Breast epithelium (tissue), 4 donors: ENCODE results near the gene TNF. TPM values are rescaled to one million over a fixed set of nuclear protein-coding genes. Genes with fewer than 3 reads are reported as not detected.
A peak's percentile ranks its signal among the peaks of the same experiment; 100 is the strongest.

Source experiments
- DNase-seq, 2 donors: peaks; one replicate each; pipeline ENCODE4 v3.0.0-alpha.2; 2019; ENCODE audit warnings: low spot score in 2 of 2
- H3K27ac ChIP-seq, 2 donors: fragments of 200-600 bp; sonication (generic) in 1 of 2; one replicate each; pipeline ENCODE4 v1.5.1; 2016 to 2019; ENCODE audit warnings: mild to moderate bottlenecking in 1 of 2
- H3K27me3 ChIP-seq, 2 donors: fragments of 200-600 bp; sonication (generic) in 1 of 2; one replicate each; pipeline versions ENCODE4 v1.5.1 to v1.6.0; 2017 to 2019; ENCODE audit warnings: control low read depth in 1 of 2, mild to moderate bottlenecking in 1 of 2
- H3K36me3 ChIP-seq: fragments of 200-600 bp; one replicate; pipeline ENCODE4 v1.5.1; 2019
- H3K4me1 ChIP-seq, 2 donors: fragments of 200-600 bp; sonication (generic); one replicate each; pipeline ENCODE4 v1.5.1; 2016 to 2019; ENCODE audit warnings: control low read depth in 1 of 2
- H3K4me3 ChIP-seq, 3 donors: fragments of 200-600 bp; sonication (generic); 1 replicate in 2 of 3; 2 replicates in 1 of 3; pipeline ENCODE4 v1.5.1; 2016 to 2019; ENCODE audit warnings: mild to moderate bottlenecking in 3 of 3, moderate library complexity in 2 of 3
- H3K9me3 ChIP-seq, 2 donors: fragments of 200-600 bp; sonication (generic) in 1 of 2; one replicate each; pipeline ENCODE4 v1.5.1; 2016 to 2019; ENCODE audit warnings: control low read depth in 1 of 2
- CTCF ChIP-seq, 3 donors: fragments of 450-650 bp; IDR thresholded peaks; one replicate each; pipeline ENCODE4 v1.5.1; 2016 to 2017; ENCODE audit warnings: antibody characterized with exemption in 3 of 3, mild to moderate bottlenecking in 3 of 3, moderate library complexity in 3 of 3
- POLR2A ChIP-seq: fragments of 450-650 bp; IDR thresholded peaks from one replicate; pipeline ENCODE4 v1.6.1; 2016; ENCODE audit warnings: antibody characterized with exemption, mild to moderate bottlenecking, moderate library complexity
- POLR2AphosphoS5 ChIP-seq, 3 donors: sonication (generic); formaldehyde crosslinking; IDR thresholded peaks; one replicate each; pipeline ENCODE4 v1.6.1; 2017; ENCODE audit warnings: antibody characterized with exemption in 3 of 3
- intact Hi-C: fragments of 100-400 bp; cut with DNase I; formaldehyde crosslinking; loops from one replicate; pipeline ENCODE4 v1.15.1; 2023; ENCODE audit warnings: low total_unique reads
- total RNA-seq, 3 donors: library from RNA; depleted of rRNA; stranded (reverse); fragments of >200 nt; gene quantifications; one replicate each; pipeline ENCODE4 v1.1.0, GENCODE V29; 2016

Gene TNF
- total RNA-seq, 3 donors from 2014 or later: 0.33 to 0.73 TPM; not detected in 1

GRCh38 chr6:31607317-31607716 lies 32.0 kb downstream of the TNF start:
- TF ChIP-seq CTCF (IDR thresholded peaks at IDR 0.05) (no peak), POLR2AphosphoS5 (IDR thresholded peaks at IDR 0.05) (no peak)

GRCh38 chr6:31609519-31610406 lies 34.4 kb downstream of the TNF start:
- Histone ChIP-seq H3K27ac (no peak overlapping the region), H3K4me3 (no peak overlapping the region), H3K9me3 (no peaks in the 10 kb centered on the region), H3K27me3 (no peaks in the 10 kb centered on the region), H3K4me1 (no peaks in the 10 kb centered on the region), H3K36me3 (no peaks in the 10 kb centered on the region)
- intact Hi-C loops: no loop called here
- TF ChIP-seq POLR2A (no peak), POLR2AphosphoS5 (IDR thresholded peaks at IDR 0.05) (no peak), CTCF (IDR thresholded peaks at IDR 0.05) (no peak)
- DNase-seq: no peak

More at GRCh38 chr6:31607317-31607716, 32.0 kb downstream of the TNF start:
- no peaks in the 10 kb centered on the region for H3K36me3 ChIP-seq
- no peaks in the 10 kb centered on the region for H3K4me1 ChIP-seq
- H3K4me3 ChIP-seq: no peak overlapping the region
- intact Hi-C loops: no loop called here
- no peak overlapping the region for H3K27ac ChIP-seq
- no peaks in the 10 kb centered on the region for H3K27me3 ChIP-seq
- H3K9me3 ChIP-seq: no peaks in the 10 kb centered on the region
- no peak for DNase-seq

GRCh38 chr6:31610968-31611367 lies 35.6 kb downstream of the TNF start:
- DNase-seq: no peak
- H3K9me3 ChIP-seq: no peaks in the 10 kb centered on the region
- H3K4me1 ChIP-seq: no peaks in the 10 kb centered on the region
- no peaks in the 10 kb centered on the region for H3K27me3 ChIP-seq
- H3K27ac ChIP-seq: peak overlapping the region in 1 of 2 donors; percentile 7
- H3K36me3 ChIP-seq: no peaks in the 10 kb centered on the region
- intact Hi-C loops: no loop called here
- H3K4me3 ChIP-seq: no peak overlapping the region
- TF ChIP-seq POLR2AphosphoS5 (IDR thresholded peaks at IDR 0.05) (no peak), POLR2A (no peak), CTCF (IDR thresholded peaks at IDR 0.05) (no peak)

GRCh38 chr6:31614075-31614619 lies 38.8 kb downstream of the TNF start:
- DNase-seq: no peak
- intact Hi-C loops: no loop called here
- H3K4me3 ChIP-seq: no peak overlapping the region
- H3K9me3 ChIP-seq: no peaks in the 10 kb centered on the region
- H3K4me1 ChIP-seq: no peaks in the 10 kb centered on the region
- no peak overlapping the region for H3K27ac ChIP-seq
- TF ChIP-seq POLR2AphosphoS5 (IDR thresholded peaks at IDR 0.05) (no peak), POLR2A (no peak), CTCF (IDR thresholded peaks at IDR 0.05) (no peak)
- no peaks in the 10 kb centered on the region for H3K36me3 ChIP-seq
- H3K27me3 ChIP-seq: no peaks in the 10 kb centered on the region
